ENCODE data around the gene GJB5.

DNA sequence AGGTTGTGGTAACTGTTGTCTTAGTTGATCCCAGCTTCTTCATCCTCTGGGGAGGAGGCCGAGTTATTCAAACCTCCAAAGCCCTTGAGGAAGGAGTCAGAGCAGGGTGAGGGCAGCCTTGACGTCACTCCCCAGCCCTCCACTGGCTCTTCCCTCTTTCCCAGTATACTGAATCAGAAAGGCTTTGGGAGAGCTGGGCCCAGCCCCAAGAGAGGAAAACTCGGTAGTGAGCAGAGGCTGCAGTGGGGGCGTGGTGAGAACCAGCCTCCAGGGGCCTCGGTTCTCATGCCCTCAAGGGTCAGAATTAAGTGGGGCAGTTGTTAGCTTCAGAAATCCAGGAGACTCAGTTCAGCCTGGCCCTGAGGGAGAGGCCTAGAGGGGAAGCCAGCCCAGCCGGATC is 36.1 kb downstream of the GJB5 start:
- TF ChIP-seq EP300 (IDR thresholded peaks at IDR 0.05) = no peak
- no peak for TF ChIP-seq POLR2A (IDR thresholded peaks at IDR 0.05; ENCODE audit: low read depth)
- TF ChIP-seq CTCF (IDR thresholded peaks at IDR 0.05) = no peak

Measured in esophagus muscularis mucosa (tissue), 4 donors.